HG02610 (cell line): Measurements from ENCODE around the gene GFOD2.
A peak's percentile ranks its signal among the peaks of the same experiment; 100 is the strongest.

ENCODE experiments used
- ATAC-seq: cut with Tn5 transposase; IDR thresholded peaks from one replicate; pipeline ENCODE4 v1.9.1; 2021; ENCODE audit warnings: mild to moderate bottlenecking, moderate library complexity; ENCODE audit not compliant: unreplicated experiment

Gene GFOD2

DNA sequence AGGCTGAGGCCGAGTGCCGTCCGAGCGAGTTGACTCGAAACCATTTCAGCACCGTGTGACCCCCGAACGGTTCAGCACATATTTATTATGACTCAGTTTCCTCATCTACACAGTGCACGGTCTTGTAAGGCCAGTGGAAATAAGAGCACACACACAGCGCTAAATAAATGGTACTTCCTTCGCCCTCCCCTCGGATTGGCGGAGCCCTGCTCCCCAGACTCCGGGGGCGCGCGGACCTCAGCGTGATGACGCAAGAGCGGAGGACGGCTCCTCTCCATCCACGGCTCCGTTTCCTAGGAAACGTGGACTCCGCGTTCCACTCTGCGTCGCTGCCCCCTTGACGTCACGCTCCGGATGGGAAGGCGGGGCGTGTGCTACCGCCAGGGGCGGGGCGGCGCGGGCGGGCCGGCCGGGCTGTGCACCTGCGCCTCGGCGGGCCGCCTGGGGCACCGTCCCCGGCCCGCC lies 58.5 kb downstream of the GFOD2 start, which contains the start of gene PARD6A:
PARD6A (plus strand) TSS at position 397 of the 465 bp plus-strand sequence. CDS start 79 bp downstream, outside the sequence.
- peak; percentile 83 for ATAC-seq

DNA sequence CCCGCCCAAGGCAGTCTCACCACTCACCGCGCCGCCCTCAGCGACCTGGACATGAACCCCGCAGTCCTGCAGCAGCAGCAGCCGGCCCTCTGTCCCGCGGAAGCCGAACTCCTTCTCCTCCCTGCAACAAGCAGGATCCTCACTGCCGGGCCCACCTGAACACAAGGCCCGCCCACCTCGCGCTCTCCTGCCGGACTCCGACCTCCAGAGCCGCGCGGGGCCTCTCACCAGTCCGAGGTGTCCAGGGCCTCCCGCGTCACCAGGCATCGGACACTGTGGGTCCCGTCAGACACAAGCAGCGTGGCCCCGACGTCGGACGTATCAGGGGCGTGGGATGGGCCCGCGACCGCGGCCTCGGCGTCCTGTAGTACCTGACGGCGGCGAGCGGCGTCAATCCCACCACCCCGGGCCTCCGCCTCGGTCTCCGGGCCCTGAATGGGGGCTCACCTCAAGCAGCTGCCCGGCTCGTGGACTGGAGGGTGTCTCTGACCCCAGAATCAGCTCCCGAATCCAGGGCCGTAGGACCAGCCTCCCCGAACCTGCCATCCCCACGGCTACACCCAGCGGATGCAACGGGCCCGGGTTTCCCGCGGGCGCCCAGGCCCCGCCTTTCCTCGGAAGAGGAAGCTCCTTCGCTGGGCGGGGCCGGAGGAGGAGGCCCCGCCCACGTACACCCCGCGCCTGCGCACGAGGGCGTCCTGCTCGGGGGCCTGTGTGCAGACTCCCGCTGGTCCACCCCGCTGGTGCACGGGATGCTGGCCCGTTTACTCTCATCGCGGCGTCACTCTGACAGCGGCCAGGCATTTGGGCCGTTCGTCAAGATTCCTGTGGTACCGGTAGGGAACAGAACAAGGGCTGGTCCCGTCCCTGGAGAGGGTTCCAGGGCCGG lies 59.2 kb downstream of the GFOD2 start, which contains the start of gene ACD:
ACD (minus strand) TSS at position 586 of the 889 bp plus-strand sequence; CDS start at position 546, 40 bp downstream.
- ATAC-seq, result peak; percentile 50

DNA sequence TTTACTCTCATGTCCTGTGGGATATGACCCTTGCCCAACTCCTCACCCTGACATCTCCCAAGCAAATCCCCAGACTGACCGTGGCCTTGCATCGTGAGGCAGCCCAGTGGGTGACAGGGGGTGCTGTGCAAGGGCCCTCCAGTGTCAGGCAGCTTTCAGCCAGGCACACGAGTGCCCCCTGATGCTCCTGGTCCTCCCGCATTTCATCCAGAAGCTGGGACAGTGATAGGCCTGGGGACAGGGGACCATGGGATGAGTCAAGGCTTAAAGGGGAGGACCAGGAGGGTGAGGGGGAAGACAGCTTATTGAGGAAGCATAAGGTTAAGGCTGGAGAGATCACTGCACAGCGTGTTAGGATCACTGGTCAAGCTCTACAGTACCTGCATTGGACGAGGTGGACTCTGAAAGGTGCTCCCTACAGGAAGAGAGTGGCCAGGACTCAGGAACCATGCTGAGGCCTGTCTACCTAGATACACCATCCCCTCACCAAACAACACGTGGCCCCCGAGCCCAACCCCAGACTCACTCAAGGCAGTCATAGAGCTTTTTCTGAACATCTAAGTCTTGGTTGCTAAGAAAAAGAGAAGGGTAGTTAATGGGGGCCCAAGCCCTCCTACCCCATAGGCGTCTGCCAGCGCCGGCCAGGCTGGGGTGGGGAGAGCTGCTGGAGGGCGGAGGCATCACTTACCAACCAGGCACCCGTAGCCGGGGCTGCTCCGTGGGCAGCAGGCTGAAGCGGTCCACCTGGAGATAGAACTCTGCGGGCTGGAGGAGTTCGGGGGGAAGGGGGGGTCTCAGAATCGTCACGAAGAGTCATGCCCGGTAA lies 60.1 kb downstream of the GFOD2 start:
- no peak for ATAC-seq

GRCh38 chr16:67657751-67658518 lies 61.2 kb downstream of the GFOD2 start:
- no peak for ATAC-seq

- no peak for ATAC-seq
These were observed 62.0 kb downstream of the GFOD2 start for GRCh38 chr16:67657017-67657608.

DNA sequence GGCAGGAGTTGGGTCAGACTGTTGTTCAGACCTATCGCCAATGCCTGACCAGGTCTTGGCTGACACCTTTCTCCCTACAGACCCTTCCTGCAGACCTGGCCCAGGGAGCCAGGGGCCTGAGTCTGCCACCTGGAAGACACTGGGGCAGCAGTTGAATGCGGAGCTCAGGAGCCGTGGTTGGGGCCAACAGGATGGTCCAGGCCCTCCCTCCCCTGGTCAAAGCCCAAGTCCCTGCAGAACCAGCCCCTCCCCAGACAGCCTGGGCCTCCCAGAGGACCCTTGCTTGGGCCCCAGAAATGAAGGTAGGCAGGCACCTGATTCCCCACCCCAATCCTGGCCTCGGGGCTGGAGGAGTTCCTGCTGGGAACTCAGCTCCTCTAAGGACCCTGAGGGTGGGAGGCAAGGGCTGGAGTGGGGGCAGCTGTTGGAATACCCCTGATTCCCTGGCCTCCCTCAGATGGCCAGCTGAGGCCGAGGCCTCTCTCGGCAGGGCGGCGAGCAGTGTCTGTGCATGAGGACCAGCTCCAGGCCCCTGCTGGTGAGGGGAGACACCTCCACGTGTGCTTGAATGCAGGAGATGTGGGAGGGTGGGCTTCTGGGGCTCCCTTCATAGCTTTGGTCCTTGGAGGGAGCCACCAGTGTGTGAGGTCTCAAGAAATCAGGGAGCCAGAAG lies 62.6 kb downstream of the GFOD2 start:
- ATAC-seq, result no peak

GRCh38 chr16:67655363-67655762 lies 63.8 kb downstream of the GFOD2 start:
- ATAC-seq, result no peak

DNA sequence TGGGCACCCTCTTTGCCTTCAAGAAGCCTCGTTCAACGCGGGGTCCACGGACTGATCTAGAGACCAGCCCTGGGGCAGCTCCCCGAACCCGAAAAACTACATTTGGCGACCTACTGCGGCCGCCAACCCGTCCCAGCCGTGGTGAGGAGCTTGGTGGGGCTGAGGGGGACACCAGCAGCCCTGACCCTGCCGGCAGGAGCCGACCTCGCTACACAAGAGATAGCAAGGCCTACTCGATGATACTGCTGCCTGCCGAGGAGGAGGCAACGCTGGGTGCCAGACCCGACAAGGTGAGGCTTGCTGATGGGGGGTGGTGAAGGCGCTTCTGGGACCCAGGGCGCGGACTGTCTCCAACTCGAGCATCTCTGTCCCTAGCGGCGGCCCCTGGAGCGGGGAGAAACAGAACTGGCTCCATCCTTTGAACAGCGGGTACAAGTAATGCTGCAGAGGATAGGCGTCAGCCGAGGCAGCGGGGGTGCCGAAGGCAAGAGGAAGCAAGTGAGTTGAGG lies 64.7 kb downstream of the GFOD2 start:
- no peak for ATAC-seq

- ATAC-seq, result no peak
These were observed 65.2 kb downstream of the GFOD2 start for GRCh38 chr16:67653789-67654402.

- ATAC-seq, result no peak
These were observed 65.9 kb downstream of the GFOD2 start for GRCh38 chr16:67653128-67653788.

DNA sequence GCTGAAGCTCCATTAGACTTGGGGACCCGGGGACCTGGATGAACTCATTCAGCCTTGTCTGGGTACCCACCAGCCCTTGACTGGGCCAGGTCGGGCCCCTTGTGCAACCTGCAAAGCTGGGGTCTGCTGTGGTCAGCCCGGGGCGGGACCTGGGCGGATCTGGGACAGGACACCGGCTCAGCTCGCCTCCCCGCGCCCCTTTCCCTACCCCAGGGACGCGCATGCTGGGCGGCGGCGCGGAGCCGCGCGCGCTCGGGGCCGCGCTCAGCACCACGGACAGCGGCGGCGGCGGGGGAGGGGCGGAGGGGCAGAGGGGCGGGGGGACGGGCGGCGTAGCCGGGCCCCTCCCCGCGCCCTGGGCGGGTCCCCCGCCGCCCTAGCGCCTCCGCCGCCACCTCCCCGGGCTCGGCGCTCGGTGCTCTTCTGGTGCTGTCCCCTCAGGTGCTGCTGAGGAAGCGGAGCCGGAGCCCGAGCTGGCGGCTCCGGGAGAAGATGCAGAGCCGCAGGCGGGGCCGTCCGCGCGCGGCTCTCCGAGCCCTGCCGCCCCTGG lies 66.5 kb downstream of the GFOD2 start:
- ATAC-seq, result no peak

GRCh38 chr16:67651847-67652246 lies 67.3 kb downstream of the GFOD2 start:
- no peak for ATAC-seq

GRCh38 chr16:67651039-67651438 lies 68.1 kb downstream of the GFOD2 start:
- no peak for ATAC-seq

DNA sequence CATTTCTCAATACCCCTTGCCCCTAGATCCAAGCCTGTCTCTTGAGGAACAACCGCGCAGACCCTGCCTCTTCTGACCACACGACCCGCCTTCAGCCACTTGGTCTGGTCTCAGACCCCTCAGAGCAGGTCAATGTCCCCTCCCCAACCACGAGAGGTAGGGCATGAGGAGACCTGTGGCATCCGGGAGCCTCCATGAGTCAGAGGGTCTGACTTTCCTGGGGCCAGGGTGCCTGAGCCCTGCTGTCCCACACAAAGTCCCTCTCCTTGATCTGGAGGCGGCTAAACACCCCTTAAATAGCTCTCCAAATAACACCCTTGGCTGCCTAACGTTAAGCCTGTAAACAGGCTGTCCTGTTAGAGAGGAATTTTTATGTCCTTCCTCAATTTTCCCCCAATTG lies 69.1 kb downstream of the GFOD2 start:
- no peak for ATAC-seq

DNA sequence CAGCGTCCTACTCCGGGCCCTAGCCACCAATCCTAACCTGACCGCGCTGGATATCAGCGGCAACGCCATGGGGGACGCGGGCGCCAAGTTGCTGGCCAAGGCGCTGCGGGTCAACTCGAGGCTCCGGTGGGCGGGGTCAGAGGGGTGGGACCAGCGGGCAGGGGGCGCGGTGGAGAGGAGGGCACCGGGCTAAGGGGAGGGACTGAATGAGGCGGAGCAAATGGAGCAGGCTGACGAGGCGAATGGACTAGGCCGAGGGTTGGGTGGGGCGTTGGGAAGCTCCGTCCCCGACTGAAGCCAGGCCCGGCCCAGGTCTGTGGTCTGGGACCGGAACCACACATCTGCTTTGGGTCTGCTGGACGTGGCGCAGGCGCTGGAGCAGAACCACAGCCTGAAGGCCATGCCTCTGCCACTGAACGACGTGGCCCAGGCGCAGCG lies 69.6 kb downstream of the GFOD2 start:
- no peak for ATAC-seq

DNA sequence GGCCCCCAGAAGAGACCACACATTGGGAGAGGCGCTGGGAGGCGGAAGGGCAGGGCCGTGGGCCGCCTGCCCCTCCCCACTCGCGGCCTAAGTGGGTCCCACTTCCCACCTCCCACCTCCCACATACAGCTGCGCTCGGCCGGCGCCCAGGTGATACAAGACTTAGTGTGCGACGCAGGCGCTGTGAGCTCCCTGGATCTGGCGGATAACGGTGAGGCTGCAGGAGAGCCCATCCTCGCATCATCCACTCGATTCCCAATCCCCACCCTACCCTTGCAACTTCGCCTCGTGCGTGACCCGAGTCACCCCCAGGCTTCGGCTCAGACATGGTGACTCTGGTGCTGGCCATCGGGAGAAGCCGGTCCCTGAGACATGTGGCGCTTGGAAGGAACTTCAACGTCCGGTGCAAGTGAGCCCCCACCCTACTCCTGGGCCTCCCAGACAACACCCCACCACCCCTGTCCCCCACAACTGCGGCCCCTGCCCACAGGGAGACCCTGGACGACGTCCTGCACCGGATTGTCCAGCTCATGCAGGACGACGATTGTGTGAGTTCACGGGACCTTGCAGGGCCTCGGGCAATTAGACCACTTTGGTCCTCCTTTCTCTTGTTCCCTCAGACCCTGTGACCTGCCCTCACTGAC lies 70.2 kb downstream of the GFOD2 start:
- ATAC-seq, result no peak

- no peak for ATAC-seq
These were observed 70.9 kb downstream of the GFOD2 start for GRCh38 chr16:67648088-67648763.
